Motor neuron (in vitro differentiated cells): ENCODE data around the gene EIF4E. TPM values are rescaled to one million over a fixed set of nuclear protein-coding genes. Genes with fewer than 3 reads are reported as not detected.
A peak's percentile ranks its signal among the peaks of the same experiment; 100 is the strongest.
"Not testable (repeated sequence)": the region's sequence is repeated elsewhere in the genome, so short reads cannot be mapped to it uniquely, and the experiment has no call there.

Experiments used
- ATAC-seq, 8 experiments: fragments of 200-7000 bp; cut with Tn5 transposase; replicated peaks in 6 of 8; 2 replicates each; pipeline ENCODE4 v1.8.0; 2021; ENCODE audit warnings: mild to moderate bottlenecking in 8 of 8, moderate library complexity in 8 of 8
- H3K27ac ChIP-seq, 2 donors: fragments of 250-450 bp; sonication (Bioruptor Pico); 2 replicates each; pipeline ENCODE4 v1.9.0; 2021; ENCODE audit warnings: antibody characterized with exemption in 2 of 2, mild to moderate bottlenecking in 2 of 2, moderate library complexity in 1 of 2
- H3K4me1 ChIP-seq, 2 donors: fragments of 250-450 bp; sonication (Bioruptor Pico); replicated peaks in 1 of 2; 2 replicates each; pipeline ENCODE4 v1.6.1; 2021; ENCODE audit warnings: antibody characterized with exemption in 2 of 2, mild to moderate bottlenecking in 2 of 2, moderate library complexity in 1 of 2
- H3K4me3 ChIP-seq, 5 donors: fragments of 250-450 bp; sonication (Bioruptor Pico); 2 replicates each; pipeline ENCODE4 v1.9.0; 2021; ENCODE audit warnings: antibody characterized with exemption in 5 of 5, mild to moderate bottlenecking in 5 of 5, moderate library complexity in 4 of 5
- WGBS, 10 experiments: fragments of 450-650 bp; shearing (Covaris generic); methylation state at CpG; one replicate each; pipeline ENCODE4 v1.0.0; 2022; 5-methylcytosine and 5-hydroxymethylcytosine counted together
- in situ Hi-C, 9 experiments: fragments of 400-800 bp; cut with MboI; loops; one replicate each; pipeline ENCODE4 v1.15.0; 2021; ENCODE audit warnings: low sequenced_read_pairs in 9 of 9, low pct_unique_long_range_greater_than_20kb in 2 of 9; ENCODE audit not compliant: unreplicated experiment in 9 of 9
- total RNA-seq, 8 experiments: library from RNA; unstranded; fragments of 300-600 nt; gene quantifications; 2 replicates each; pipeline versions ENCODE4 v1.2.3 to v1.2.4, GENCODE V29; 2022

Gene EIF4E
- total RNA-seq, 8 experiments from 2014 or later: 92.2 to 168 (median 109) TPM

- in situ Hi-C loops: no loop called here
- no peak overlapping the region for H3K27ac ChIP-seq
- no peak overlapping the region for H3K4me3 ChIP-seq
- ATAC-seq: peak in 3 of 8 experiments; percentile 28 to 62 (median 55)
- 30 to 93% (median 69%) methylated on average over 1 to 3 of the region's 3 CpGs for WGBS, 10 experiments
- H3K4me1 ChIP-seq: no peaks in the 10 kb centered on the region
These were observed 67.6 kb downstream of the EIF4E start for GRCh38 chr4:98861100-98861884.

GRCh38 chr4:98851806-98852205, 77.1 kb downstream of the EIF4E start:
- Histone ChIP-seq H3K4me3 (no peak overlapping the region), H3K4me1 (no peaks in the 10 kb centered on the region), H3K27ac (no peak overlapping the region)
- ATAC-seq: peak in 1 of 8 experiments; percentile 41
- in situ Hi-C loops: no loop called here
- WGBS, 10 experiments: 74 to 94% (median 86%) methylated on average over 2 to 3 of the region's 3 CpGs

GRCh38 chr4:98850937-98851336, 78.0 kb downstream of the EIF4E start:
- no peak overlapping the region for H3K4me3 ChIP-seq
- H3K4me1 ChIP-seq: no peaks in the 10 kb centered on the region
- ATAC-seq: no peak
- no peak overlapping the region for H3K27ac ChIP-seq
- in situ Hi-C loops: no loop called here

DNA sequence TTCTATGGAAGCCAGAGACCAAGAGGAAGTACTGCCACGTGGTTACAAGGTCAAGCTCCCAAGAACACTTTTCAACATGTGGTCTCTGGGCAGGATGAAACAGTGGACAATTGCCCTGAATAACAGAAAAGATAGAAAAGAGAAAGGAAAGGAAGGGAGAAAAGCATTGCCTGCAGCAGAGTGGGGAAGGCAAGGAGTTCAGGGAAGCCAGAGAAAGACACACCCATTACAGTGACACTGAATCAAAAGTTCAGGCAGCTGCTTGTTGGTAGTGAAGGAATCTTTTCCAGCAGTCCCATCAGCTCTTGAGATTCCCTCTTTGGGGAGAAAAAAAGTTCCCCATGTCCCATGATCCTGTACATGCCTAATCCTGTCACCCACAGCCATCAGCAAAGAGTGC, 80.5 kb downstream of the EIF4E start:
- Histone ChIP-seq H3K4me1 (no peaks in the 10 kb centered on the region), H3K4me3 (no peak overlapping the region), H3K27ac (no peak overlapping the region)
- ATAC-seq: peak in 2 of 8 experiments; percentile 67 to 78
- in situ Hi-C loops: no loop called here
- 0 to 100% (median 57%) methylated on average over 1 of the region's 1 CpG; no CpG with 5 or more reads in 1 of the 10 experiments for WGBS, 10 experiments

GRCh38 chr4:98845960-98846359, 83.0 kb downstream of the EIF4E start:
- in situ Hi-C loops: no loop called here
- Histone ChIP-seq H3K27ac (no peak overlapping the region), H3K4me1 (no peaks in the 10 kb centered on the region), H3K4me3 (no peak overlapping the region)
- ATAC-seq: no peak

DNA sequence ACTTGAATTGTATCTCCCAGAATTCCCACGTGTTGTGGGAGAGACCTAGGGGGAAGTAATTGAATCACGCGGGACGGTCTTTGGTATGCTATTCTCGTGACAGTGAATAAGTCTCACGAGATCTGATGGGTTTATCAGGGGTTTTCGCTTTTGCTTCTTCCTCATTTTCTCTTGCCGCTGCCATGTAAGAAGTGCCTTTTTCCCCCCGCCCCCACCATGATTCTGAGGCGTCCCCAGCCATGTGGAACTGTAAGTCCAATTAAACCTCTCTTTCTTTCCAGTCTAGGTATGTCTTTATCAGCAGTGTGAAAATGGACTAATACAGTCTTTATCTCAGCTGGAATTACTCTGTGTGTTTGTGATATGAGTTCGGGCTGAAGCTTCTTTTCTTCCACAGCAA, 86.0 kb downstream of the EIF4E start:
- H3K27ac ChIP-seq, in situ Hi-C loops, ATAC-seq, H3K4me1 ChIP-seq, H3K4me3 ChIP-seq: not testable (repeated sequence)
- WGBS, 10 experiments: 56 to 100% (median 91%) methylated on average over 2 to 6 of the region's 11 CpGs; no CpG with 5 or more reads in 2 of the 10 experiments

- WGBS, 10 experiments: 40 to 100% (median 57%) methylated on average over 1 to 5 of the region's 5 CpGs
- in situ Hi-C loops: no loop called here
- no peaks in the 10 kb centered on the region for H3K4me1 ChIP-seq
These were observed 89.8 kb downstream of the EIF4E start for GRCh38 chr4:98838977-98839618.

DNA sequence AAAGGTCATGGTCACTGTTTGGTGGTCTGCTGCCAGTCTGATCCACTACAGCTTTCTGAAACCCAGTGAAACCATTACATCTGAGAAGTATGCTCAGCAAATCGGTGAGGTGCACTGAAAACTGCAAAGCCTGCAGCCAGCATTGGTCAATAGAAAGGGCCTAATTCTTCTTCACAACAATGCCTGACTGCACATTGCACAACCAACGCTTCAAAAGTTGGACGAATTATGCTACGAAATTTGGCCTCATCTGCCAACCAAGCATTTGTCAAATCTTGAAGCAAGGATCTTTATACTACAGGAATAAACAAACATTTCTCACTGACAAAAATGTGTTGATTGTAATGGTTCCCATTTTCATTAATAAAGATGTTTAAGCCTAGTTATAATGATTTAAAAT, 90.4 kb downstream of the EIF4E start:
- Histone ChIP-seq H3K4me1 (no peaks in the 10 kb centered on the region), H3K4me3 (no peak overlapping the region), H3K27ac (no peak overlapping the region)
- WGBS, 10 experiments: 37 to 100% (median 78%) methylated on average over 1 to 4 of the region's 4 CpGs; no CpG with 5 or more reads in 2 of the 10 experiments
- no peak for ATAC-seq
- in situ Hi-C loops: no loop called here

More at GRCh38 chr4:98838977-98839618, 89.8 kb downstream of the EIF4E start:
- Histone ChIP-seq H3K4me3 (no peak overlapping the region), H3K27ac (no peak overlapping the region)
- ATAC-seq: peak in 5 of 8 experiments; percentile 40 to 80 (median 60)

DNA sequence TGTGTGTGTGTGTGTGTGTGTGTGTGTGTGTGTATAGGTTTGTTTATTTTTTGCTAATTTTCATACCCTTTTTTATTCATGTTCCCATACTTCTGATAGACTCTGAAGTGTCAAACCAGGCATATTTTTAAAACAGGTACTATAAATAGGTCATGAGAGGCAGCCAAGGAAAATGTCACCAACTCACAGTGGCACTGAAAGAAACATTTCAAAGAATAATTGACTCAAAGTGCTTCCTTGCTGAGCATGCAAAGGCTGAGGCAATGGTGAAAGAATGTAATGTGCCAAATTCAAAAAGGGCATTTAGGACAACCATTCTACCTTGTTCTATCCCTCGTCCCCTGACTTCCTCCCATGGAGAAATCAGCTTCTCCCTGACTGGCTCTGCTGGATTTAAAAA, 95.5 kb downstream of the EIF4E start:
- WGBS, 10 experiments: 0 to 89% (median 50%) methylated on average over 1 of the region's 1 CpG; no CpG with 5 or more reads in 1 of the 10 experiments
- ATAC-seq: no peak

GRCh38 chr4:98831036-98831435, 97.9 kb downstream of the EIF4E start:
- 83 to 100% (median 88%) methylated on average over 1 of the region's 1 CpG; no CpG with 5 or more reads in 4 of the 10 experiments for WGBS, 10 experiments
- H3K4me3 ChIP-seq, H3K27ac ChIP-seq, ATAC-seq, H3K4me1 ChIP-seq, in situ Hi-C loops: not testable (repeated sequence)

More for the DNA sequence above, 95.5 kb downstream of the EIF4E start:
- no peaks in the 10 kb centered on the region for H3K4me1 ChIP-seq
- H3K27ac ChIP-seq: no peak overlapping the region
- in situ Hi-C loops: no loop called here
- H3K4me3 ChIP-seq: no peak overlapping the region

Other genes with a start within 250 kb of the EIF4E start
- gene METAP1, start 66.6 kb upstream of the EIF4E start, total RNA-seq: 10 to 100 TPM; 20.3 to 35.3 (median 30.3) TPM
- gene ADH5, start 159.7 kb upstream of the EIF4E start, total RNA-seq: 100 to 1,000 TPM in 5 of 8 experiments, 10 to 100 TPM in 3; 84.9 to 168 (median 125) TPM
- under 1 TPM in 4 of 8 experiments, not detected in 4; 0.13 to 0.27 (median 0.17) TPM for gene ADH4, start 215.2 kb upstream of the EIF4E start, total RNA-seq